Vagina (tissue), 2 donors: ENCODE data around the gene ZAR1L. TPM values are rescaled to one million over a fixed set of nuclear protein-coding genes. Genes with fewer than 3 reads are reported as not detected.
A peak's percentile ranks its signal among the peaks of the same experiment; 100 is the strongest.

Experiments
- DNase-seq, 2 donors: peaks; one replicate each; pipeline ENCODE4 v3.0.0-alpha.2; 2017; ENCODE audit errors: extremely low spot score in 2 of 2
- H3K27ac ChIP-seq: fragments of 200-600 bp; sonication (generic); one replicate; pipeline ENCODE4 v1.5.1; 2019
- H3K27me3 ChIP-seq: fragments of 200-600 bp; sonication (generic); one replicate; pipeline ENCODE4 v1.5.1; 2019
- H3K36me3 ChIP-seq, 2 donors: fragments of 200-600 bp; sonication (generic); one replicate each; pipeline ENCODE4 v1.5.1; 2017 to 2019
- H3K4me1 ChIP-seq: fragments of 200-600 bp; sonication (generic); one replicate; pipeline ENCODE4 v1.5.1; 2019
- H3K4me3 ChIP-seq, 2 donors: fragments of 200-600 bp; sonication (generic); 1 replicate in 1 of 2; 2 replicates in 1 of 2; pipeline ENCODE4 v1.5.1; 2016 to 2019
- H3K9me3 ChIP-seq: fragments of 200-600 bp; sonication (generic); one replicate; pipeline ENCODE4 v1.5.1; 2019
- CTCF ChIP-seq, 3 experiments: fragments of 450-650 bp in 2 of 3; fragments of 200-600 bp in 1 of 3; sonication (generic) in 1 of 3; IDR thresholded peaks; one replicate each; pipeline ENCODE4 v1.5.1; 2017 to 2019; ENCODE audit warnings: antibody characterized with exemption in 3 of 3, mild to moderate bottlenecking in 2 of 3, moderate library complexity in 2 of 3
- POLR2A ChIP-seq, 2 donors: fragments of 450-650 bp; IDR thresholded peaks; one replicate each; pipeline ENCODE4 v1.6.1; 2017; ENCODE audit warnings: antibody characterized with exemption in 2 of 2, mild to moderate bottlenecking in 2 of 2, moderate library complexity in 2 of 2
- POLR2AphosphoS5 ChIP-seq, 2 donors: sonication (generic); formaldehyde crosslinking; IDR thresholded peaks; one replicate each; pipeline ENCODE4 v1.9.0; 2017; ENCODE audit warnings: antibody characterized with exemption in 2 of 2, mild to moderate bottlenecking in 2 of 2, low read depth in 1 of 2; ENCODE audit not compliant: insufficient read depth in 1 of 2
- intact Hi-C: fragments of 100-400 bp; cut with DNase I; formaldehyde crosslinking; loops from one replicate; pipeline ENCODE4 v1.15.1; 2023
- total RNA-seq: library from RNA; depleted of rRNA; stranded (reverse); fragments of >200 nt; gene quantifications from one replicate; pipeline ENCODE4 v1.2.3, GENCODE V29; 2016

Gene ZAR1L
- total RNA-seq, 1 donor from 2014 or later = not detected

GRCh38 chr13:32278426-32278825, 36.7 kb downstream of the ZAR1L start:
- no peak overlapping the region for H3K27ac ChIP-seq
- intact Hi-C loops = no loop called here
- no peaks in the 10 kb centered on the region for H3K9me3 ChIP-seq
- H3K27me3 ChIP-seq = no peaks in the 10 kb centered on the region
- TF ChIP-seq POLR2AphosphoS5 (IDR thresholded peaks at IDR 0.05; ENCODE audit: insufficient read depth in 1 of 2, low read depth in 1 of 2) (no peak), POLR2A (IDR thresholded peaks at IDR 0.05) (no peak), CTCF (IDR thresholded peaks at IDR 0.05) (no peak)
- peaks cover 0 to 42% of the 10 kb centered on the region in 2 donors for H3K36me3 ChIP-seq
- H3K4me3 ChIP-seq = no peak overlapping the region
- DNase-seq = no peak
- H3K4me1 ChIP-seq = no peaks in the 10 kb centered on the region

DNA sequence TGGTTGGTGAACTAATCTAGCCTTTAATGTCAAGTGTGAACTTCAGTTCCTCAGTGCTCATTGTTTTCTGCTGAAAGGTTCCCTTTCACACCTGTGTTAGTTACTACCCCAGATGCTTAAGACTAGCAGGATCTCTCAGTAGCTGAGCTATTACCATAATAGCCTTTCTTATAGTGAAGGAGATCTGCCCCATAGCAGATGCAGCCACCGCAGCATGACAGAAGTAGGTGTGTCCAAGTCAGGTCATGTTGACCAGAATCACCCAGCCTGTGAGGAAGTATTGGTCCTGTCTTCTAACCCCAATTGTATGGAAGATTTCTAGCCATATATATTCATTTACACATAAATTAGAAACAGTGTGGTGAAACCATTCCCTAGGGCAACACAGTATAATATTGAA, 37.3 kb downstream of the ZAR1L start:
- intact Hi-C loops = no loop called here
- TF ChIP-seq POLR2A (IDR thresholded peaks at IDR 0.05) = no peak
- TF ChIP-seq CTCF (IDR thresholded peaks at IDR 0.05) = no peak
- no peak for TF ChIP-seq POLR2AphosphoS5 (IDR thresholded peaks at IDR 0.05; ENCODE audit: insufficient read depth in 1 of 2, low read depth in 1 of 2)
- DNase-seq = no peak
- Histone ChIP-seq H3K4me1 (no peaks in the 10 kb centered on the region), H3K36me3 (peaks cover 0 to 42% of the 10 kb centered on the region in 2 donors), H3K9me3 (no peaks in the 10 kb centered on the region), H3K27me3 (no peaks in the 10 kb centered on the region), H3K4me3 (no peak overlapping the region), H3K27ac (no peak overlapping the region)

- Histone ChIP-seq H3K36me3 (peaks cover 0 to 16% of the 10 kb centered on the region in 2 donors), H3K27me3 (no peaks in the 10 kb centered on the region), H3K4me1 (no peaks in the 10 kb centered on the region), H3K27ac (no peak overlapping the region), H3K9me3 (no peaks in the 10 kb centered on the region), H3K4me3 (no peak overlapping the region)
- intact Hi-C loops = no loop called here
- TF ChIP-seq POLR2A (IDR thresholded peaks at IDR 0.05) = no peak
- peak in 1 of 2 donors; percentile 50 for TF ChIP-seq POLR2AphosphoS5 (IDR thresholded peaks at IDR 0.05; ENCODE audit: insufficient read depth in 1 of 2, low read depth in 1 of 2)
- TF ChIP-seq CTCF (IDR thresholded peaks at IDR 0.05) = no peak
- no peak for DNase-seq
Observed at GRCh38 chr13:32272021-32272683, 43.0 kb downstream of the ZAR1L start.

GRCh38 chr13:32267836-32268439, 47.2 kb downstream of the ZAR1L start:
- H3K36me3 ChIP-seq = peaks cover 0 to 24% of the 10 kb centered on the region in 2 donors
- no peaks in the 10 kb centered on the region for H3K4me1 ChIP-seq
- TF ChIP-seq CTCF (IDR thresholded peaks at IDR 0.05) = no peak
- no peak for TF ChIP-seq POLR2A (IDR thresholded peaks at IDR 0.05)
- no peak for TF ChIP-seq POLR2AphosphoS5 (IDR thresholded peaks at IDR 0.05; ENCODE audit: insufficient read depth in 1 of 2, low read depth in 1 of 2)
- no peaks in the 10 kb centered on the region for H3K27me3 ChIP-seq
- H3K9me3 ChIP-seq = no peaks in the 10 kb centered on the region
- no peak for DNase-seq
- intact Hi-C loops = no loop called here
- H3K4me3 ChIP-seq = no peak overlapping the region
- no peak overlapping the region for H3K27ac ChIP-seq

GRCh38 chr13:32266130-32266529, 49.0 kb downstream of the ZAR1L start:
- TF ChIP-seq POLR2A (IDR thresholded peaks at IDR 0.05) = no peak
- no peak for TF ChIP-seq CTCF (IDR thresholded peaks at IDR 0.05)
- no peak for TF ChIP-seq POLR2AphosphoS5 (IDR thresholded peaks at IDR 0.05; ENCODE audit: insufficient read depth in 1 of 2, low read depth in 1 of 2)

More at GRCh38 chr13:32266130-32266529, 49.0 kb downstream of the ZAR1L start:
- DNase-seq = no peak
- H3K27me3 ChIP-seq = no peaks in the 10 kb centered on the region
- H3K9me3 ChIP-seq = no peaks in the 10 kb centered on the region
- H3K27ac ChIP-seq = no peak overlapping the region
- H3K4me3 ChIP-seq = no peak overlapping the region
- intact Hi-C loops = no loop called here
- H3K36me3 ChIP-seq = peaks cover 0 to 24% of the 10 kb centered on the region in 2 donors
- peaks cover 12% of the 10 kb centered on the region for H3K4me1 ChIP-seq
